ENCODE measurements around the gene HYLS1.

Gene HYLS1

DNA sequence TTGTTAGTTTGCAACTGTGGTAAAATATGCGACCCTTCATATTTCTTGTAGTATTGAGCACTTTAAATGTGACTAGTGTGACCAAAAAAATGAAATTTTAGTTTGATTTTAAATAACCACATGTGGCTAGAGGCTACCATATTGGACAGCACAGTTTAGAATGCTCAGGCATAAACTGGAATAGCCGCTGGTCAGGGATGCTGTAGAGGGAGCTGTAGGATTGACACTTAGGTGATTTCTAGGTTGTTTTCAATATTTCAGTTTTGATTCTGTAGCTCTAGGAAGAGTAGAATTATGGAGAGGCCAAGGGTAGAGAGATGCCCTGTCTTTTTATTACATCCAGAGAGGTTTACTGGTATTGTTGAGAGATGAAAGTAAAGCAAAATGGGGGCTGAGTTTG, 47.6 kb downstream of the HYLS1 start:
- no peak for DNase-seq

DNA sequence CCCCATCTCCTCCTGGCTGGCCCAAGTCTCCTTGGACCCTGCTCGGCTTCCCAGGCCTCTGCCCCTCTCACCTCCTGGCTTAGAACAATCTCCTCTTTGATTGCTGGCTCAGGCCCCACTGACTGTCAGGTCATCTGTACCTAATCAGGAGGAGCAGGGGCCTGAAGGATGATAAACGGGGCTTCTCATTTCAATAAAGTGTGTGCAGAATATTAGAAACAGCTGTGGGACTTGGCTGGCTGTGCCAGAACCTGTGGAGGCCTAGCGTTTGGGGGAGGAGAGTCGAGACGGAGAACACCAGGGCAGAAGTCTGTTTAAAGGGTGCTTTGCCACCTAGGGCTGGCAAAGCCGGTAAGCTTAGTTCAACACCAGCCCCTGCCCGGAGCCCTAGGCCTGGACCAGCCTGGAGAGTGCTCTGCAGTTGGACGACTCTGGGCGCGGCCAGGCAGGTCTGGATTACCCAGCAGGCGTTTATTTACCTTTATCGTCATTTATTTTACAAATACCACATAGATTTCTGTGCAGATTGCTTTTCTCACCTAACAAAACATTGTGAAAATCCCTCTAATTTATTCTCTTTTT, 48.2 kb downstream of the HYLS1 start:
- no peak for DNase-seq

DNA sequence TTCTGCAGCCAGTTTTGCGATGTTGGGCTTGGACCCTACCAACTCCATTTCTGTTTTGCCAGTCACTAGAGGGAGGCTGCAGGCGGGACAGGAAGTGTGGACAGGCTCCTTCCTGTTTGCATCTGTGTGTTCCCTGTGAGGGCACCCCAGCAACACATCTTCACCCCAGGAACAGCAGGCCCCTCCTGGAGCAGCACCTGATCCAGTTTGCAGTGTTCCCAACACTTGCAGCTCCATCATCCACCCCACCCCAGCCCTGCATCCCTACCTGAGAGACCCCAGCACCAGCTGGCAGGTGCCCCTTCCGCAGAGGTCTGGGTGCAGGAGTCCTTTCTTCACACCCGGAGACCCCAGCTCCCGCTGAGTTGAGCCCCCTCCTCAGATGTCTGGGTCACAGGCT, 51.0 kb downstream of the HYLS1 start:
- no peak for DNase-seq

- DNase-seq: no peak
Measured at GRCh38 chr11:125939081-125939521, 51.6 kb downstream of the HYLS1 start.

GRCh38 chr11:125940145-125940544, 52.7 kb downstream of the HYLS1 start:
- DNase-seq: no peak

DNA sequence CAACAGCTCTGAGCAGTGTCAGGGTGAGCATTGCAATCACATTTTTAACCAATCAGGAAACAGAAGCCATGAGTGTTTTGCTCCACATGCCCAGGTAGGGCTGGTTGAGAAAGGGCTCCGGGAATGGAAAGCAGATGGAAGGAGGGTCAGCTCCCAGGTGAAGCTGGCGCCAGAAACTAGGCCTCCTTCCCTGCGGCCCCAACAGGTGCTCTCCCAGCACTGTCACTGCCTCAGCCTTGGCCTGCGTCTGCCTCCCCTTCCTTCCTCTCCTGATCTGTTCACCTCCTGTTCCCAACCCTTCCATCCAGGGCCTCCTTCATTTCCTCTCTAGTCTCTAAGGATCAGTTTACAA, 53.8 kb downstream of the HYLS1 start:
- DNase-seq: no peak

DNA sequence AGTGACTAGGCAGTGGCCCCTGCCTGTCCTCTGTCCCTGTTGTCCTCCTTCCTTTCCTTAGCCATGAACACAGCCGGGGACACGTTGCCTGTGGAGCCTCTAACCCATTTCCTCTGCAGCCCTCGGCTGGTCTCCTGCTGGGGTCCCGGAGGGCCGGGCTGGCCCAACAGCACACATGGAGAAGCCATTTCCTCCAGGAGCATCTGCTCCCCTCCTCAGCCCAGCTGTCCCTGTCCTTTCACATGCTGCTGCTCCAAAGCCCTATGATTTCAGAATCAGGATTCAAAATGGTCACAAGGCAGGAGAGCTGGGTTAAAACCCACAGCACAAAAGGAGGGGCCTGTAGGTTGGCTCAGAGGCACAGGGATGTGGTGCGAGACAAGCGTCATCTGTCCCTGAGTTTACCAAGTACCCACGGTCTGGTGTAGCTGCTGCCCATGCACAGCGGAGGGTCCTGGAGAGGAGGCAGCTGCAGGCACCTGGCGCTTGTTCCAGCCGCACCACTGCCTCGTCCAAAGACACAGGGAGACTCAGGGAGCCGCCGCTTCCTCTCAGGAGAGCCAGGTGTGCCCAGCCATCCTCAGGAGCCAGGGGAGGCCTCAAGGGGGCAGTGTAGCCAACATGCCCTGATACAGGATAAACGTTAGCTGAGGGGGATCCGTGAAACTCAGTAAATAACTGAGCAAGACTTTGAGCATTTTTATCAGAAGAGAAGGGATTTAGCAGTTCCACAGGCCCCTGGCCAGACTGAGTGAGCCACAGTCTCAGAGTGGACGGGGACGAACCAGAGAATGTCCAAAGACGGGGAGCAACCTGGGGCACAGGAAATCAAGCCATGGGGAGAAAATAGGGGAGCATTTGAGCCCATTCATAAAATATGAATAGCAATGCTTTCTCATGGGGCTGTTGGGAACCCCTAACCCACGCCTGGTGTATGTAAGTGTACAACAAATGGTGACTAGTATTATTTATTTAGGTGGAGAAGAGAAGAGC, 54.4 kb downstream of the HYLS1 start:
- peak; percentile 21 to 45 for DNase-seq

GRCh38 chr11:125942771-125943428, 55.4 kb downstream of the HYLS1 start:
- no peak for DNase-seq

DNA sequence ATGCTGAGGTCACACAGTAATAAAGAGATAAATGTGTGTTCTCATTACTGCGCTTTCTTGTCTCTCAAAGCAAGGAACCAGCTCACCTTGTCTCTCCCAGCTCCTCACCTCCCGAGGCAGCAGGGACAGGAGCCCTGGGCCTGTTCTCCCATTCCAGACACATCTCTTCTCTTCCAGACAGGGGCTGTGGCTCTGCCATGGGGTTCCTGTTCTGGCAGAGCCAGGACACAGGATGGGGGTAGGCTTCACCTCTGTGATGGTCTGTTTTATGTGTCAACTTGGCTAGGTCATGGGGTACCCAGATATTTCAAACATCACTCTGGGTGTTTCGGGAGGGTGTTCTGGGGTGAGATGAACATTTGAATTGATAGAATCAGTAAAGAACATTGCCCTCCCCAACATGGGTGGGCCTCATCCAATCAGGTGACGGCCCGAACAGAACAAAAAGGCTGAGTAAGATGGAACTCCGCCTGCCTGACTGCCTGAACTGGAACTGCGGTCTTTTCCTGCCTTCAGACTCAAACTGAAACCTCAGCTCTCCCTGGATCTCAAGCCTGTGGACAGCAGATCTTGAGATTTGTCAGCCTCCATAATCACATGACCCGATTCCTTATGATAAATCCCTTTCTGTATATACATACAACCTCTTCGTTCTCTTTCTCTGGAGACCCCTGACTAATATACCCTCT, 56.3 kb downstream of the HYLS1 start:
- no peak for DNase-seq

DNA sequence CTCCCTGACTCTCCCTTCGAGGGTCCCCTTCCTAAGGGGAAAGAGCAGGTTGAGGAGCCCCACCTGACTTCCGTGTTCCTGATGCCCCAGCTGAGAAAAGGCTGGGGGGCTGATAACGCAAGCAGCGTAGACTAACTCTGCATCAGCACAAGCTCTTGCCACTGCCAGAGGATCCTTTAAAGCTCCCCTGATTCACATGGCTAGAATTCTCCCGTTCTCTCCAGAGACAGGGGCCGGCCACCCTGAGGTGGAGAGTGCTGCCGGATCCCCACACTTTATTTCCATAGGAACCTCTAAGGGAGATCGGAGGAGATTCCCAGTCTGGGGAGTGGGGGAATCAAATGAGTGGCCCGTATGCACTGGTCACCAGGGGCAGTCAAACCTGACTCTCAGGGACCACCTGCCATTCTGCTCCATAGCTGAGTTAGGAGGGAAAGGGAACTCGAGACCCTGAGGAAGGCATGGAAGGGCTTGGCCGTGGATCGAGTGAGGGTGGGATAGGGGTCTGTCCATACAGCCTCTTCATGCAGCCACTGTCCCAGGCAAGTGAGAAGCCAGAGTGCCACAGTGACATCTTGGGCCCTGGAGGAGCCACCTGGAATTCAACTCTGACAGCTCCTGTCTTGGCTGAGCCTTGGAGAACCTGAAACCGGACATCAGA, 57.0 kb downstream of the HYLS1 start:
- DNase-seq: no peak

DNA sequence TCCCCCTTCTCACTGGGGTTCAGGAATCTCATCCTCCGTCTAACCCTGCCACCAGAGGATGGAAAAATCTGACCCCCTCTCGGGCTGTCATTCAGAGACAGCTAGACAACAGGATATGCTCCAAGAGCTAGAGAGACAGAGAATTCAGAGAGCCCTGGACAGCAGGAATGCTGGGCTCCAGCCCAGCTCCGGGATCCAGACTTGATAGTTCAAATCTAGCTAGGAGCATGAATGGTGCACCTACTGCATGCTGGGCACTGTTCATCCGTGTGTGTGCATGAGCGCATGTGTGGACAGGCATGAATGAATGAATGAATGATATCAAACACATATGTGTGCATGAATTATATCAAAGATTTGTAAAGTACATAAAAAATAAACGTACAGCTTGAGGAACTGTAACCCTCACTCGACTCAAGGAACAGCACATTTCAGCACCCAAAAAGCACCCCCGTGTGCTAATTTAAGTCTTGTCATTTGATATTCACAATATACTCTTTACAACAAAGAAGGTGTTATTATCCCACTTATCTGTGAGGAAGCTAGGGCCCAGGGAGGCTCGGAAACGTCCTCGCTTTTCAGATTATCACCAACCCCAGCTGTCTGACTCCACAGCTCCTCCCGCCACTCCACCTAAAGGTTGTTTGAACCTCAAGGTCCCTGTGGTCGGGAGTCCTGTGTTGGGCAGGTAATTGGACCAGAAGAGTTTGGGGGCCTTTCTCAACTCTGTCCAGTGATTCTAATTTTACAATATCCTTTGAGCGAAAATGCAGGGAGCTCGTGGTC, 57.7 kb downstream of the HYLS1 start:
- DNase-seq: no peak

DNA sequence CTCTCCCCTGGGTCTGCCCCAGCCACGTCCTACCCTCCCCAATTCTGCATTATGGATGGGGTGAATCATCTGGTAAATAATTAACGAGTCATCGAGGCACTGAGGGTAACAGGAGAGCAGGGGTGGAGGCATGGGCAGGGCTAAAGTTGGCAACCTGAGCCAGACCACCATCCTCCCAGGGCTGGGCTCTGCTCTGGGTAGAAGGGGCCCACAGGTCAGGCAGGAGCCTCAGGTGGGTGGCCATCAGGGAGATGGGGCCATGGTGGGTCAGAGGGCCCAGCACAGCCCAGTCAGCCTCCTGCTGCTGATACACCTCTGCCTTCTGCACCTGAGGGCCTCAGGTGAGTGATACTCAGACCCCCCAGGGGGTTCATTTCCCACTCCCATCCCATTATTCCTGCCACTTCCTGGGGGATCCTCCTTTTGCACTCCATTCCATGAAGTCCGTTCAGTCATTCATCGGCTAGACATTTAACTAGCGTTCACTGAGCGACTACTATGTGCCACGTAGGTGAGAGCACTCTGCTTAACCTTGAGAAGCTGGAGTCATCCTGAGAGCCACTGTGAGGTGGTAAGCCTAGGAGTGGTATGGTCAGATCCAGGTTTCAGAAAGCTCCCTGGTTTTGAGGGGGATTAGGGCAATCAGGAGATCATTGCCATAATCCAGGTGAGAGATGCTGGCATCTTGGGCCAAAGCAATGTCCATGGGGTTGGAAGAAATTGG, 58.5 kb downstream of the HYLS1 start, which contains the start of gene VSIG10L2:
Gene VSIG10L2, plus strand, starts transcription at position 248 of the 724 bp plus-strand sequence. Its CDS starts 12 bp downstream, at position 260.
- DNase-seq: no peak

DNA sequence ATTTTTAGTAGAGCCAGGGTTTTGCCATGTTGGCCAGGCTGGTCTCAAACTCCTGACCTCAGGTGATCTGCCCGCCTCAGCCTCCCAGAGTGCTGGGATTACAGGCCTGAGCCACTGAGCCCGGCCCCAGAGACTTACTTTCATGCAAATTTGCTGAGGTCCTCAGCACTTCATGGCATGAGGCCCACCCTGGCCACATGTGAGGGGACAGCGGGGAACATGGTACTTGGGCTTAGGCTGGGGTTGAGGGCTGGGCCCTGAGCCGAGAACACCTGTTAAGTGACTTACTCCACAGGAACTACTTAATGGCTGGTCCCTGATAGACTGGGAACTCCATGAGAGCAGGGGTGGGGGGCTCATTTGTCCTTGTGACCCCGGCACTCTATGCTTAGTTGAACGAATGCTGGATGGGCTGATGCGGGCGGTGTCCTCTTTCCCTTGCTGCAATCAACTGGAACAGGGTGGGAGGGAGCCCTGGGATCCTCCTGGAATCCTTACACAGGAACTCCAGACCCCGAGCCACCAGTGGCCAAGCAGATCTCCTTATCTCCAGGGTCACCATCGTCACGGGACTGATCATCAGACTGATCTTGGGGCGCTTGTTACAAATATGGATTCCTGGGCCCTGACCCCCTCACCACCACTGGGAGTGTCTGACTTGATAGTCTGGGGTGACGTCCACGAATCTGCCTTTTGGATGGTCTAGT, 59.4 kb downstream of the HYLS1 start:
- DNase-seq: no peak

GRCh38 chr11:125947419-125948277, 60.2 kb downstream of the HYLS1 start:
- no peak for DNase-seq

GRCh38 chr11:125948278-125949051, 61.0 kb downstream of the HYLS1 start:
- DNase-seq: no peak

DNA sequence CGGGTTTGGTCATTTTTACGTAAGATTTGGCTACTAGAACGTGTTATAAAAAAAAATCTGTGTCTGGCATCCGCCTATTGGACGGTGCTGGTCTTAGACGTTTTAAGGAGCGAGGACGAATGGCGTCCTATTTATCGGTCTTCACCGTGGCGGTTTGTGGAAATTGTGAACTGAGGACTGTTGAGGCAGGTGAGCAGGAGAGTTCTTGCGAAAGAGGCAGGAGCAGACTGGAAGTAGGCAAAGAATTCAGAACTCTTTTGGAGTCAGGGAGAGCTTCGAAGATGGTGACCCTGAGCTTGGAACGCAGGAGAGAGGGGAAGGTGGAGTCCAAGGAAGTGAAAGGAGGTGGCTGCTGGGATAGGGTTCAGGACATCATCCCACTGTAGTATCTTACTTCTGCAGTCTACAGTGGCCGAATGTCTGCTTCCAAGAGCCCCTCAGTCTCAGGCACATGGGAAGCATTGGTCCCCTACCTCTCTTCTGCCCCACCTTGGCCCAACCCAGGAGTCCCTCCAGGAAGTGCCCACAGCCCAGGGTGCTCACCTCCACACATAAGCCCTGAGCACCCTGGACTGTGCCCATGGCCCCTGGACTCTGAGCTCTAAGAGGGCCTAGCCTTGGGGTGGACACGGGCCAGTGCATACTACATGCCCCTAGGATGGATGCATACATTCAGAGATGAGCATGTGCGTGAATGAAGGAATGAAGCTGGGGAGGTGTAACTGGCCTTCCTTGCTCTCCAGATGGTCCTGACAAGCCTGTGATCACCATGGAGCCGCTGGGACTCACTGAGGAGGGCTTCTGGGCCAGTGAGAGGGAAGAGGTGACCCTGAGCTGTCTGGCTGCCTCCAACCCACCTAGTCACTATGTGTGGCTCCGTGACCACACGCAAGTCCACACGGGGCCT, 62.1 kb downstream of the HYLS1 start:
- DNase-seq: no peak

- DNase-seq: no peak
Measured at GRCh38 chr11:125950178-125950490, 62.7 kb downstream of the HYLS1 start.
